GM12874 (cell line): ENCODE measurements around the gene FBXO42.

Experiments
- TF ChIP-seq, protein P1 (sequence below): IDR thresholded peaks from 2 replicates; pipeline ENCODE4 v1.5.1; 2011; ENCODE audit warnings: low read depth, mild to moderate bottlenecking, control low read depth, low read length, moderate library complexity; ENCODE audit not compliant: insufficient read depth

Gene FBXO42

DNA sequence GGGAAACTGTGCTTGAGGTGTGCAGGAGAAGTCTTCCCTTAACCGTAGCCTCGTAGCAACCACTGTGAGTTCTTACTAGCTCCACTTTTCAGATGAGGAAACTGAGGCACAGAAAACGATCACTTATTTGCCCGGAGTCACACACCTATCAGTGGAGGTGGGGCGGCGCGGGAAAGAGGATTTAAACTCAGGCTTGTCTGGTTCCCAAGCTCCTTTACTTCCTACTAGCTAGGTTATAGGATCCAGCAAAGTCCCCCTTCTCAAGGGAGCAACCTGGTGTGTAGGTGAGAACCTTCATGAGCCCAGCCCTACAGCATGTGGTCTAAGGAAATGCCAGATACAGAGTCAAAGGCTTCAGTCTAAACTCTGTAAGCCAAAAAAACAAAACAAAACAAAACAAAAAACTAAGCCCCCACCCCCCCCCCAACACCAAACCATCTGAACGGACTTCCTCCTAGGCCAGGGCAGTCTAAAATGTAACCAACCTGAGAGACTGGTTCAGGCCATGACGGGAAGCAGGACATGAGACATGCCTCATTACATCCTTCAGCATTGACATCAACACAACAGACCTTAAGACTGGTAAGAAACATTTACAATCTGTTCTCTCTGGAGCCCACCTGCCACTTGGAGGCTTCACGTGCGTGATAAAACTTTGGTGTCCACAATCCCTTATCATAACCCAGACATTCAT lies 709 bp upstream of the FBXO42 start:
- TF ChIP-seq, protein P1, sequence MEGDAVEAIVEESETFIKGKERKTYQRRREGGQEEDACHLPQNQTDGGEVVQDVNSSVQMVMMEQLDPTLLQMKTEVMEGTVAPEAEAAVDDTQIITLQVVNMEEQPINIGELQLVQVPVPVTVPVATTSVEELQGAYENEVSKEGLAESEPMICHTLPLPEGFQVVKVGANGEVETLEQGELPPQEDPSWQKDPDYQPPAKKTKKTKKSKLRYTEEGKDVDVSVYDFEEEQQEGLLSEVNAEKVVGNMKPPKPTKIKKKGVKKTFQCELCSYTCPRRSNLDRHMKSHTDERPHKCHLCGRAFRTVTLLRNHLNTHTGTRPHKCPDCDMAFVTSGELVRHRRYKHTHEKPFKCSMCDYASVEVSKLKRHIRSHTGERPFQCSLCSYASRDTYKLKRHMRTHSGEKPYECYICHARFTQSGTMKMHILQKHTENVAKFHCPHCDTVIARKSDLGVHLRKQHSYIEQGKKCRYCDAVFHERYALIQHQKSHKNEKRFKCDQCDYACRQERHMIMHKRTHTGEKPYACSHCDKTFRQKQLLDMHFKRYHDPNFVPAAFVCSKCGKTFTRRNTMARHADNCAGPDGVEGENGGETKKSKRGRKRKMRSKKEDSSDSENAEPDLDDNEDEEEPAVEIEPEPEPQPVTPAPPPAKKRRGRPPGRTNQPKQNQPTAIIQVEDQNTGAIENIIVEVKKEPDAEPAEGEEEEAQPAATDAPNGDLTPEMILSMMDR: no peak

DNA sequence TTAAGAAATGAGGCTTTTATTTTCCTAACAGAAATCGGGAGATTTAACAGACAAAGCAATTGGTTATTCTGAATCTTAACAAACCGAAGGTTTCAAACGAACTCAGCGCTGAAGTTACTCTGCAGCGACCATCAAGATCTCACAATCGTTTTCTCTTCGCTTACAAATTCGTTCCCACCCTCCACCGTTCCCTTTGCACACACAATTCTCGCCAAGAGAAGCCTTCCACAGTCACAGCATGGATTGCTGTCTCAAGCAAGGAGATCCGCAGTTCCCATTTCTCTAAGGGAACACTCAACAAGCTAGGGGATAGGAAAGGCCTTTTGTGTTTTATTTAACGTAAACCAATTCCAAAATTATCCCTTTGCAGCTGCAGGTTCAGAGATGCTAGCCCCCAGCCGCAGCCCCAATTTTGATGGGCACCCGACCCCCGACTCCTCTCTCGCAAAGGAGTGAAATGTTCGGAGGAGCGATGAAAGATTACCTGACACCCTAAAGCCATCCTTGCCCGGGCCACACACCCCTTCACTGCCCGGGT lies 755 bp downstream of the FBXO42 start:
- TF ChIP-seq, protein P1: no peak

DNA sequence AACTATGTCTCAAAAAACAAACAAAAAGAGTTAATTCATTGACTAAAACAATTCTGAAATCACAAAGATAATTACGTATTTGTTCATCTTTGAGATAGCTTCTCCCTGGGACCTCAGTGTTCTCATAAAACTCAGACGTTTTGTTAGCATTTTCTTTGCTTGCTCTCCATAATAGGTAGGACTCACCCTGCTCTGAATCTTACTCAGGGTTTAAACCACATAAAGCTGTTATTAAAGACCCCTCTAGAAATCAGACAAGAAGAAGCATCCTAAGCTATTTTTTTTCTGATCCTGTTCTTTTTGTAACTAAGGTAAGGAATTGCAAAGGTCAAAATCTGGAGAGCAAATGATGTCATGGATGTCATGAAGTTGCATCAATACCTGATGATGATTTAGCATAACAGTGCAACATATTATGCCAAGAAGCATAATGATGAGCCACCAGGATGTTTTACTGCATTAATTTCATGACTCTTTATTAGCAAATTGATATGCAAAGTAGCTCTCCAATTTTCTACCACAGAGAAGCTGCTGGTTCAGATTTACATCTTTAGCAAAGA lies 2.4 kb downstream of the FBXO42 start:
- TF ChIP-seq, protein P1: no peak

DNA sequence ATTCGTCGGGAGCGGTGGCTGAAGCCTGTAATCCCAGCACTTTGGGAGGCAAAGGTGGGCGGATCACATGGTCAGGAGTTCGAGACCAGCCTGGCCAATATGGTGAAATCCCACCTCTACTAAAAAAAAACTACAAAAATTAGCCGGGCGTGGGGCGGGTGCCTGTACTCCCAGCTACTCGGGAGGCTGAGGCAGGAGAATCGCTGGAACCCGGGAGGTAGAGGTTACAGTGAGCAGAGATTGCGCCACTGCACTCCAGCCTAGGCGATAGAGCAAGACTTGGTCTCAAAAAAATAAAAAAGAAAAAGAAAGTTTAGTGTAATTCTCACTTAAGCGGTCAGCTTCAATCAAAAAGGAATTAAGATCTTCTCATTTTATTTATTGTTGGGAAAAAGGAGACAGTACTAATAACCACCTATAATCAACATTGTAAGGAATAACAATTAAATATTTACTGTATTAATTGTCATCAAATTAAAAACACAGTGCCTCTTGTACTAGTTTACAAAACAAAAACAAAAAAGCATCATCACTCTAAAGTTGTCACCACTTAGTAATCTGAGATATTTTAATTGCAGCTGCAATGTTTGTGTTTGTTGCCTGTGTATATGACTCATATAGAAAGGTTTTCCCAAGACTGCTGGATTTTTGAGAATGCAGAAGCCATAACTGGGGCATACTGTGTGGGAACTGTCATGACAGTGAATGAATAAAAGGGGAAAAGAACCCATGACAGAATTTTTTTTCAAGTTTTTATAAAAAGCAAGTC lies 3.7 kb downstream of the FBXO42 start:
- TF ChIP-seq, protein P1: no peak

DNA sequence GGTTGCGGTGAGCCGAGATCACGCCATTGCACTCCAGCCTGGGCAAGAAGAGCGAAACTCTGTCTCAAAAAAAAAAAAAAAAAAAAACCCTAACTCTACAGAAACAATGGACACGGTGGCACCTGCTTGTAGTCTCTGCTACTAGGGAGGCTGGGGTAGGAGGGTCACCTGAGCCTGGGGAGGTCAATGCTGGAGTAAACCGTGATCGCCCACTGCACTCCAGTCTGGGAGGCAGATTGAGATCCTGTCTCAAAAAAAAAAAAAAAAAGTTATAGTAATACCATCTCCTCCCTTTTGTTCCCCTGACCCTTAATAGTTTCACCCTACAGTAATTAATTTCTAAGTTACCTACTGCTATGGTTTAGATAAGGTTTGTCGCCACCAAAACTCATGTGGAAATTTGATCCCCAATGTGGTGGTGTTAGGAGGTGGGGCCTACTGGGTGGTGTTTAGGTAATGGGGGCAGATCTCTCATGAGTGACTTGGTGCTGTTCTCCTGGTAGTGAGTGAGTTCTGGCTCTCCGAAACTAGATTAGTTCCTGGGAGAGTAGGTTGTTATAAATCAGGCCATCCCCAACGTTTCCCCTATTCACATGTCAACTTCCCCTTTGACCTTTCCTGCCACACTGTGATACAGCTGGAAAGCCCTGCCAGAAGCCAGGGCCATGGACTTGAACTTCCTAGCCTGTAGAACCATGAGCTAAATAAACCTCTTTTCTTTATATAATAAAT lies 9.8 kb downstream of the FBXO42 start:
- TF ChIP-seq, protein P1: no peak

DNA sequence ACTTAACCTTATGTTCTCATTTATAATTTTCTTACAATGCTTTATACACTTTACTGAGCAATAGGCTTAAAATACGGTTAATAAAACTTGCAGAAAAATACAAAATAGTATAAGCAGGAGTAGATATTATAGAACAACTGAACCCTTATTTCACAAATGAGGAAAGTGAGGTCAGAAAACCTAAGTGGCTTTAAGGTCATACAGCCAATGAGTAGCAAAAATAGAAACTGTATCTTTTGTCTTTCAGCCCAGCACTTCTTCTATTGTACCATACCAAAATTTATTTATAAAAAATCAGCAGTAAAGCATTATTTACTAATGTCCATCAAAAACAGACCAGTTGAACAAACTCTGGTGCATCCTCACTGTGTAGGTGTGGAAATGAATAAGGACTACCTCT lies 11.6 kb downstream of the FBXO42 start:
- TF ChIP-seq, protein P1: no peak

DNA sequence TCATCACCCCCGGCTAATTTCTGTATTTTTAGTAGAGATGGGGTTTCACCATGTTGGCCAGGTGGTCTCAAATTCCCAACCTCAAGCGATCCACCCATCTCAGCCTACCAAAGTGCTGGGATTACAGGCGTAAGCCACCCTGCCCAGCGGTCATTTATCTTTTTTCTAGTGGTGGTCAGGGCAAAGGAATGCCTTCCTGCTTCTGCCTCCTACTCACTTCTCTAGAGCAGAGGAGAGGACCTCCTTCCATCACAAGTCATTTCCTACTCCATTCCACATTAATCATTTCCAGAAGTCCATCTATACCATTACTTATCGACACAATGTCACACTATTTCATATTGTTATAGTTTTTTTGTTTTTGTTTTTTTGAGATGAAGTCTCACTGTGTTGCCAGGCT lies 13.3 kb downstream of the FBXO42 start:
- TF ChIP-seq, protein P1: no peak
